Neuronal stem cell (in vitro differentiated cells): ENCODE data around the gene ST7.

ENCODE experiments used
- DNase-seq: peaks from one replicate; pipeline ENCODE4 v3.0.0-alpha.2; 2013; ENCODE audit warnings: low spot score
- H2AFZ ChIP-seq: one replicate; pipeline ENCODE4 v1.6.1; 2013; ENCODE audit warnings: mild to moderate bottlenecking, low read length, inconsistent platforms
- H2AK5ac ChIP-seq: 2 replicates; pipeline ENCODE4 v1.6.1; 2013; ENCODE audit warnings: low read depth, mild to moderate bottlenecking, inconsistent platforms, low read length, moderate library complexity, mixed read lengths
- H2BK120ac ChIP-seq: 2 replicates; pipeline ENCODE4 v1.6.1; 2013; ENCODE audit warnings: low read depth, mild to moderate bottlenecking, inconsistent platforms, low read length, moderate library complexity, mixed read lengths
- H2BK12ac ChIP-seq: one replicate; pipeline ENCODE4 v1.6.1; 2013; ENCODE audit warnings: low read length, inconsistent platforms
- H2BK15ac ChIP-seq: 2 replicates; pipeline ENCODE4 v1.6.1; 2013; ENCODE audit warnings: mild to moderate bottlenecking, low read length, inconsistent platforms, mixed read lengths
- H2BK5ac ChIP-seq: one replicate; pipeline ENCODE4 v1.6.1; 2013; ENCODE audit warnings: inconsistent platforms, mild to moderate bottlenecking, low read length, moderate library complexity
- H3K14ac ChIP-seq: one replicate; pipeline ENCODE4 v1.6.1; 2013; ENCODE audit warnings: low read length, inconsistent platforms
- H3K18ac ChIP-seq: 2 replicates; pipeline ENCODE4 v1.6.1; 2013; ENCODE audit warnings: low read length, inconsistent platforms
- H3K23ac ChIP-seq: 2 replicates; pipeline ENCODE4 v1.6.1; 2013; ENCODE audit warnings: low read depth, mild to moderate bottlenecking, mixed read lengths, low read length, inconsistent platforms; ENCODE audit not compliant: poor library complexity
- H3K27ac ChIP-seq: replicated peaks from 3 replicates; pipeline ENCODE4 v1.5.1; 2013; ENCODE audit warnings: low read length, inconsistent platforms
- H3K27me3 ChIP-seq, 3 experiments: 2 replicates each; pipeline ENCODE4 v1.6.1; 2013; ENCODE audit warnings: low read length in 3 of 3, mild to moderate bottlenecking in 2 of 3, inconsistent platforms in 1 of 3, low read depth in 1 of 3, mixed read lengths in 1 of 3, moderate library complexity in 1 of 3; ENCODE audit not compliant: control insufficient read depth in 3 of 3, insufficient read depth in 3 of 3
- H3K36me3 ChIP-seq, 2 donors: replicated peaks in 1 of 2; 2 replicates each; pipeline ENCODE4 v1.6.1; 2013; ENCODE audit warnings: low read length in 2 of 2; ENCODE audit not compliant: control insufficient read depth in 2 of 2, insufficient read depth in 2 of 2
- H3K4ac ChIP-seq: 2 replicates; pipeline ENCODE4 v1.6.1; 2013; ENCODE audit warnings: inconsistent platforms, mild to moderate bottlenecking, low read length, moderate library complexity
- H3K4me1 ChIP-seq, 2 donors: 1 replicate in 1 of 2; 2 replicates in 1 of 2; pipeline ENCODE4 v1.6.1; 2013; ENCODE audit warnings: low read length in 2 of 2, low read depth in 1 of 2; ENCODE audit not compliant: control insufficient read depth in 2 of 2, insufficient read depth in 1 of 2
- H3K4me2 ChIP-seq: one replicate; pipeline ENCODE4 v1.6.1; 2013; ENCODE audit warnings: mild to moderate bottlenecking, low read length, inconsistent platforms; ENCODE audit not compliant: insufficient read depth, poor library complexity, severe bottlenecking
- H3K4me3 ChIP-seq, 2 donors: 2 replicates each; pipeline ENCODE4 v1.5.1; 2013; ENCODE audit warnings: low read length in 2 of 2, mild to moderate bottlenecking in 2 of 2, inconsistent platforms in 1 of 2, moderate library complexity in 1 of 2
- H3K79me1 ChIP-seq: one replicate; pipeline ENCODE4 v1.6.1; 2013; ENCODE audit warnings: low read depth, mild to moderate bottlenecking, inconsistent platforms, low read length, moderate library complexity
- H3K9ac ChIP-seq: one replicate; pipeline ENCODE4 v1.6.1; 2013; ENCODE audit warnings: mild to moderate bottlenecking, low read depth, low read length, inconsistent platforms; ENCODE audit not compliant: poor library complexity
- H3K9me3 ChIP-seq, 2 donors: replicated peaks in 1 of 2; 2 replicates each; pipeline versions ENCODE3 to v1.6.1; 2013; ENCODE audit warnings: low read length in 2 of 2, mild to moderate bottlenecking in 2 of 2, inconsistent platforms in 1 of 2, low read depth in 1 of 2, mixed read lengths in 1 of 2, moderate library complexity in 1 of 2; ENCODE audit not compliant: control insufficient read depth in 2 of 2, insufficient read depth in 1 of 2
- H4K8ac ChIP-seq: one replicate; pipeline ENCODE4 v1.6.1; 2013; ENCODE audit warnings: low read depth, mild to moderate bottlenecking, inconsistent platforms, low read length, moderate library complexity
- H4K91ac ChIP-seq: one replicate; pipeline ENCODE4 v1.6.1; 2013; ENCODE audit warnings: low read length, low read depth, mild to moderate bottlenecking, inconsistent platforms; ENCODE audit not compliant: poor library complexity
- WGBS, 2 donors: extraction: QIAGEN DNeasy Blood & Tissue Kit; methylation state at CpG; one replicate each; pipeline ENCODE4 v1.1.7; 2013; ENCODE audit warnings: missing lambda C conversion rate in 2 of 2, mixed read lengths in 1 of 2; ENCODE audit not compliant: insufficient read length in 2 of 2, insufficient replicate concordance in 1 of 2; ENCODE audit errors: extremely low coverage in 2 of 2; 5-methylcytosine and 5-hydroxymethylcytosine counted together

ST7 gene

GRCh38 chr7:117032810-117033209, 79.5 kb downstream of the ST7 start:
- Histone ChIP-seq H2BK12ac (no peak overlapping the region), H3K79me1 (no peaks in the 10 kb centered on the region), H3K4me1 (peaks cover 0 to 7% of the 10 kb centered on the region in 2 donors)

GRCh38 chr7:117034851-117035464, 81.7 kb downstream of the ST7 start:
- Histone ChIP-seq H3K9ac (no peak overlapping the region), H3K18ac (no peak overlapping the region), H3K9me3 (peaks cover 0 to 3% of the 10 kb centered on the region in 2 donors), H3K79me1 (no peaks in the 10 kb centered on the region), H3K14ac (no peak overlapping the region), H2AFZ (no peak overlapping the region), H2BK120ac (no peak overlapping the region), H2AK5ac (no peak overlapping the region), H3K27me3 (no peaks in the 10 kb centered on the region), H3K27ac (no peak overlapping the region), H3K36me3 (no peaks in the 10 kb centered on the region), H3K4ac (no peak overlapping the region), H2BK5ac (no peak overlapping the region), H3K4me2 (no peak overlapping the region), H4K8ac (no peak overlapping the region), H3K23ac (no peak overlapping the region), H2BK12ac (no peak overlapping the region), H4K91ac (no peak overlapping the region), H3K4me1 (peaks cover 0 to 7% of the 10 kb centered on the region in 2 donors), H2BK15ac (no peak overlapping the region), H3K4me3 (no peak overlapping the region)
- no peak for DNase-seq
- no CpG with 5 or more reads among the region's 3 CpGs for WGBS, 2 donors

More at GRCh38 chr7:117032810-117033209, 79.5 kb downstream of the ST7 start:
- Histone ChIP-seq H3K14ac (no peak overlapping the region), H2AFZ (no peak overlapping the region), H3K9me3 (peaks cover 0 to 9% of the 10 kb centered on the region in 2 donors), H3K18ac (no peak overlapping the region), H3K36me3 (no peaks in the 10 kb centered on the region), H3K4me3 (no peak overlapping the region), H3K27me3 (no peaks in the 10 kb centered on the region), H2AK5ac (no peak overlapping the region), H4K8ac (no peak overlapping the region), H3K23ac (no peak overlapping the region), H3K27ac (no peak overlapping the region), H3K4me2 (no peak overlapping the region), H3K4ac (no peak overlapping the region), H2BK5ac (no peak overlapping the region), H2BK15ac (no peak overlapping the region), H3K9ac (no peak overlapping the region), H4K91ac (no peak overlapping the region), H2BK120ac (no peak overlapping the region)
- WGBS, 2 donors: no CpG with 5 or more reads among the region's 1 CpG
- DNase-seq: no peak

- no peak overlapping the region for H2BK120ac ChIP-seq
- H3K4me3 ChIP-seq: no peak overlapping the region
- H3K18ac ChIP-seq: no peak overlapping the region
- H2AFZ ChIP-seq: no peak overlapping the region
- H3K9ac ChIP-seq: no peak overlapping the region
- DNase-seq: no peak
- no peaks in the 10 kb centered on the region for H3K27me3 ChIP-seq
- no peak overlapping the region for H3K4me2 ChIP-seq
- H4K8ac ChIP-seq: no peak overlapping the region
- no peak overlapping the region for H3K4ac ChIP-seq
- no peak overlapping the region for H2BK15ac ChIP-seq
- no peaks in the 10 kb centered on the region for H3K79me1 ChIP-seq
- H4K91ac ChIP-seq: no peak overlapping the region
- no peak overlapping the region for H3K23ac ChIP-seq
- peaks cover 0 to 7% of the 10 kb centered on the region in 2 donors for H3K4me1 ChIP-seq
- H3K36me3 ChIP-seq: no peaks in the 10 kb centered on the region
- no peak overlapping the region for H2BK5ac ChIP-seq
- no CpG with 5 or more reads among the region's 1 CpG for WGBS, 2 donors
- H3K14ac ChIP-seq: no peak overlapping the region
- H3K9me3 ChIP-seq: peaks cover 0 to 3% of the 10 kb centered on the region in 2 donors
- H2AK5ac ChIP-seq: no peak overlapping the region
- no peak overlapping the region for H2BK12ac ChIP-seq
- no peak overlapping the region for H3K27ac ChIP-seq
These were observed 82.2 kb downstream of the ST7 start for GRCh38 chr7:117035465-117035862.

- Histone ChIP-seq H2AFZ (no peak overlapping the region), H4K91ac (no peak overlapping the region), H3K79me1 (no peaks in the 10 kb centered on the region), H3K27me3 (no peaks in the 10 kb centered on the region), H3K18ac (no peak overlapping the region), H2BK120ac (no peak overlapping the region), H3K27ac (no peak overlapping the region), H3K23ac (no peak overlapping the region), H2BK15ac (no peak overlapping the region), H3K14ac (no peak overlapping the region), H4K8ac (no peak overlapping the region), H2BK5ac (no peak overlapping the region), H3K4me3 (no peak overlapping the region), H3K4me1 (peaks cover 0 to 7% of the 10 kb centered on the region in 2 donors), H3K9me3 (no peaks in the 10 kb centered on the region), H2AK5ac (no peak overlapping the region), H3K9ac (no peak overlapping the region), H2BK12ac (no peak overlapping the region), H3K4me2 (no peak overlapping the region), H3K4ac (no peak overlapping the region), H3K36me3 (no peaks in the 10 kb centered on the region)
- no peak for DNase-seq
- WGBS, 2 donors: no CpG with 5 or more reads among the region's 4 CpGs
These were observed 82.9 kb downstream of the ST7 start for GRCh38 chr7:117036053-117036669.
